OCI-LY3 (cell line): ENCODE data around the gene KIF3A.
A peak's percentile ranks its signal among the peaks of the same experiment; 100 is the strongest.

Experiments used
- H2AFZ ChIP-seq: fragments of 200-600, 300-600 bp; shearing (Covaris generic); 2 replicates; pipeline ENCODE4 v1.6.0; 2014; ENCODE audit warnings: antibody characterized with exemption, low read depth, low read length
- H3K27ac ChIP-seq: fragments of 200-600, 300-600 bp; sonication (generic); 2 replicates; pipeline ENCODE4 v1.5.1; 2014; ENCODE audit warnings: mild to moderate bottlenecking, low read length, moderate library complexity, mixed read lengths
- H3K27me3 ChIP-seq: fragments of 200-600, 300-600 bp; sonication (generic); 2 replicates; pipeline ENCODE4 v1.6.1; 2014; ENCODE audit warnings: low read depth, low read length, mixed read lengths
- H3K36me3 ChIP-seq: fragments of 200-600, 300-600 bp; sonication (generic); replicated peaks from 2 replicates; pipeline ENCODE3; 2014; ENCODE audit warnings: low read depth, low read length, mixed read lengths
- H3K4me1 ChIP-seq: fragments of 300-600, 200-600 bp; sonication (generic); 2 replicates; pipeline ENCODE4 v1.6.1; 2014; ENCODE audit warnings: low read length, mixed read lengths
- H3K4me2 ChIP-seq: fragments of 200-600, 300-600 bp; sonication (generic); 2 replicates; pipeline ENCODE4 v1.6.1; 2014; ENCODE audit warnings: low read length, mixed read lengths
- H3K4me3 ChIP-seq: fragments of 300-600, 200-600 bp; sonication (generic); 2 replicates; pipeline ENCODE4 v1.5.1; 2014; ENCODE audit warnings: antibody characterized with exemption, mild to moderate bottlenecking, low read length, moderate library complexity
- H3K79me2 ChIP-seq: fragments of 300-600, 200-600 bp; shearing (Covaris generic); 2 replicates; pipeline ENCODE4 v1.6.1; 2014; ENCODE audit warnings: mild to moderate bottlenecking, low read length, mixed read lengths
- H3K9ac ChIP-seq: fragments of 300-600, 200-600 bp; shearing (Covaris generic); 2 replicates; pipeline ENCODE4 v1.6.0; 2014; ENCODE audit warnings: mild to moderate bottlenecking, low read length, moderate library complexity
- H3K9me3 ChIP-seq: fragments of 200-600, 300-600 bp; shearing (Covaris generic); 2 replicates; pipeline ENCODE4 v1.6.1; 2014; ENCODE audit warnings: low read length, mixed read lengths; ENCODE audit not compliant: insufficient read depth
- H4K20me1 ChIP-seq: fragments of 200-600, 300-600 bp; sonication (generic); 2 replicates; pipeline ENCODE4 v1.6.1; 2016; ENCODE audit warnings: low read length, mixed read lengths; ENCODE audit not compliant: insufficient read depth
- CTCF ChIP-seq: fragments of 200-600, 300-600 bp; sonication (generic); IDR thresholded peaks from 2 replicates; pipeline ENCODE4 v1.5.1; 2014; ENCODE audit warnings: antibody characterized with exemption, low read length, low read depth
- EZH2phosphoT487 ChIP-seq: fragments of 200-600 bp; shearing (Covaris generic); IDR thresholded peaks from 2 replicates; pipeline ENCODE4 v1.6.1; 2018; ENCODE audit warnings: antibody characterized with exemption, mixed run types, low read depth

The KIF3A gene

GRCh38 chr5:132690156-132690555 is 47.2 kb downstream of the KIF3A start:
- no peak overlapping the region for H3K9ac ChIP-seq
- H3K4me2 ChIP-seq: no peak overlapping the region
- peaks cover 17% of the 10 kb centered on the region for H3K4me1 ChIP-seq
- no peaks in the 10 kb centered on the region for H4K20me1 ChIP-seq
- no peak overlapping the region for H2AFZ ChIP-seq
- no peaks in the 10 kb centered on the region for H3K79me2 ChIP-seq
- peaks cover 4% of the 10 kb centered on the region; the same call in 1 of the 2 replicates for H3K27me3 ChIP-seq
- H3K9me3 ChIP-seq: no peaks in the 10 kb centered on the region
- H3K36me3 ChIP-seq: no peaks in the 10 kb centered on the region
- no peak overlapping the region for H3K27ac ChIP-seq
- H3K4me3 ChIP-seq: no peak overlapping the region
- TF ChIP-seq EZH2phosphoT487: no peak

GRCh38 chr5:132689513-132689912 is 47.8 kb downstream of the KIF3A start:
- Histone ChIP-seq H3K4me1 (peaks cover 23% of the 10 kb centered on the region), H3K27ac (no peak overlapping the region), H3K27me3 (peaks cover 4% of the 10 kb centered on the region; the same call in 1 of the 2 replicates), H3K79me2 (no peaks in the 10 kb centered on the region), H2AFZ (no peak overlapping the region), H3K4me2 (peak overlapping the region; percentile 69), H3K36me3 (no peaks in the 10 kb centered on the region), H3K9ac (no peak overlapping the region), H3K4me3 (0 out of 2 replicates have a peak overlapping the region, but pooled peaks have one; percentile 35), H4K20me1 (no peaks in the 10 kb centered on the region), H3K9me3 (no peaks in the 10 kb centered on the region)
- TF ChIP-seq EZH2phosphoT487 (no peak), CTCF (no peak)

- H2AFZ ChIP-seq: no peak overlapping the region
- no peaks in the 10 kb centered on the region for H3K9me3 ChIP-seq
- H4K20me1 ChIP-seq: no peaks in the 10 kb centered on the region
- peak overlapping the region; percentile 69 for H3K4me2 ChIP-seq
- no peaks in the 10 kb centered on the region for H3K36me3 ChIP-seq
- peaks cover 25% of the 10 kb centered on the region for H3K4me1 ChIP-seq
- no peak overlapping the region for H3K9ac ChIP-seq
- no peak for TF ChIP-seq CTCF
- TF ChIP-seq EZH2phosphoT487: no peak
- peaks cover 4% of the 10 kb centered on the region; the same call in 1 of the 2 replicates for H3K27me3 ChIP-seq
- H3K4me3 ChIP-seq: peak overlapping the region; percentile 35; the same call in 1 of the 2 replicates
- no peaks in the 10 kb centered on the region for H3K79me2 ChIP-seq
- no peak overlapping the region for H3K27ac ChIP-seq
Measured at GRCh38 chr5:132688536-132689339, 48.6 kb downstream of the KIF3A start.

GRCh38 chr5:132687995-132688394 is 49.4 kb downstream of the KIF3A start:
- Histone ChIP-seq H3K4me2 (no peak overlapping the region), H3K36me3 (no peaks in the 10 kb centered on the region), H3K9ac (no peak overlapping the region), H3K79me2 (no peaks in the 10 kb centered on the region), H2AFZ (no peak overlapping the region), H3K4me3 (no peak overlapping the region), H3K27me3 (peaks cover 4% of the 10 kb centered on the region; the same call in 1 of the 2 replicates), H3K27ac (no peak overlapping the region), H4K20me1 (no peaks in the 10 kb centered on the region), H3K9me3 (no peaks in the 10 kb centered on the region), H3K4me1 (peaks cover 25% of the 10 kb centered on the region)
- no peak for TF ChIP-seq EZH2phosphoT487
- TF ChIP-seq CTCF: no peak
